PC-3 (cell line): Measurements from ENCODE around the gene RGS11. TPM values are rescaled to one million over a fixed set of nuclear protein-coding genes. Genes with fewer than 3 reads are reported as not detected.

Experiments
- ATAC-seq: fragments of 200-7000 bp; cut with Tn5 transposase; 2 replicates; pipeline ENCODE4 v1.9.1; 2020; ENCODE audit warnings: mild to moderate bottlenecking, moderate library complexity
- Bru-seq: library from RNA; stranded (reverse); fragments of 400-500 nt; gene quantifications from one replicate; lab custom pipeline; 2021; lab: Mats Ljungman, UMichigan
- BruChase-seq, 2 experiments: library from RNA; stranded (reverse); fragments of 400-500 nt; gene quantifications; one replicate each; lab custom pipeline; 2021; lab: Mats Ljungman, UMichigan
- BruUV-seq: library from RNA; stranded (reverse); fragments of 400-500 nt; replicated peaks from 2 replicates; lab custom pipeline; 2021; lab: Mats Ljungman, UMichigan
- CTCF ChIA-PET: fragments of 300-600 bp; sonication (Branson Sonifier 250); formaldehyde crosslinking; loops from one replicate; lab custom pipeline; 2022; ENCODE audit warnings: antibody characterized with exemption; lab: Charles Lee
- POLR2A ChIA-PET: fragments of 300-600 bp; sonication (Branson Sonifier 250); formaldehyde crosslinking; loops from one replicate; lab custom pipeline; 2022; ENCODE audit warnings: antibody characterized with exemption; ENCODE audit not compliant: unreplicated experiment; lab: Charles Lee
- DNase-seq: peaks from one replicate; pipeline ENCODE4 v3.0.0-alpha.2; 2015
- H2AFZ ChIP-seq: fragments of 300-600 bp; sonication (generic); 2 replicates; pipeline ENCODE4 v1.6.0; 2016; ENCODE audit warnings: antibody characterized with exemption, low read length
- H3F3A ChIP-seq: fragments of 300-600 bp; sonication (generic); one replicate; pipeline ENCODE4 v1.6.0; 2017; ENCODE audit warnings: antibody characterized with exemption, low read length, control low read depth, mild to moderate bottlenecking; ENCODE audit not compliant: unreplicated experiment
- H3K27ac ChIP-seq: fragments of 300-600 bp; sonication (generic); 2 replicates; pipeline ENCODE4 v1.5.1; 2016; ENCODE audit warnings: mild to moderate bottlenecking, low read length
- H3K27me3 ChIP-seq: fragments of 300-600 bp; sonication (generic); 2 replicates; pipeline ENCODE4 v1.6.1; 2016; ENCODE audit warnings: low read length, mixed read lengths
- H3K36me3 ChIP-seq: fragments of 300-600 bp; sonication (generic); 2 replicates; pipeline ENCODE4 v1.6.1; 2016; ENCODE audit warnings: low read depth, mixed run types, low read length, mixed read lengths
- H3K4me1 ChIP-seq: fragments of 300-600 bp; sonication (generic); 2 replicates; pipeline ENCODE4 v1.5.1; 2016; ENCODE audit warnings: low read length; ENCODE audit not compliant: insufficient read depth
- H3K4me2 ChIP-seq: fragments of 300-600 bp; sonication (generic); 2 replicates; pipeline ENCODE4 v1.6.0; 2016; ENCODE audit warnings: low read length
- H3K4me3 ChIP-seq: fragments of 300-600 bp; sonication (generic); 2 replicates; pipeline ENCODE4 v1.5.1; 2016; ENCODE audit warnings: mild to moderate bottlenecking, low read length, mixed read lengths
- H3K79me2 ChIP-seq: fragments of 300-600 bp; sonication (generic); 2 replicates; pipeline ENCODE4 v1.6.1; 2017; ENCODE audit warnings: low read length, mixed read lengths
- H3K9ac ChIP-seq: fragments of 300-600 bp; sonication (generic); 2 replicates; pipeline ENCODE4 v1.6.0; 2016; ENCODE audit warnings: mild to moderate bottlenecking, low read length
- H3K9me2 ChIP-seq: fragments of 300-600 bp; sonication (generic); replicated peaks from 2 replicates; pipeline ENCODE4 v1.6.1; 2016; ENCODE audit warnings: mixed run types, low read length, mixed read lengths
- H3K9me3 ChIP-seq: fragments of 300-600 bp; sonication (generic); 2 replicates; pipeline ENCODE4 v1.6.1; 2016; ENCODE audit warnings: low read length, mixed read lengths
- H4K20me1 ChIP-seq: fragments of 300-600 bp; sonication (generic); 2 replicates; pipeline ENCODE4 v1.6.1; 2016; ENCODE audit warnings: low read length, mixed read lengths
- EZH2 ChIP-seq: fragments of 300-600 bp; sonication (generic); IDR thresholded peaks from one replicate; pipeline ENCODE4 v1.6.1; 2017; ENCODE audit warnings: antibody characterized with exemption, mild to moderate bottlenecking, low read length; ENCODE audit not compliant: unreplicated experiment
- EZH2phosphoT487 ChIP-seq: fragments of 300-600 bp; sonication (generic); IDR thresholded peaks from 2 replicates; pipeline ENCODE4 v1.6.1; 2018; ENCODE audit warnings: mild to moderate bottlenecking, antibody characterized with exemption, low read length, borderline replicate concordance
- intact Hi-C: fragments of 100-400 bp; cut with micrococcal nuclease; formaldehyde crosslinking; loops from 2 replicates; pipeline ENCODE4 v1.9.0; 2023
- long read RNA-seq: library from polyadenylated mRNA; unstranded; transcript quantifications from one replicate; pipeline ENCODE4 v2.0.0, GENCODE V29; 2021; ENCODE audit not compliant: unreplicated experiment
- total RNA-seq: library from RNA; depleted of rRNA; stranded (reverse); fragments of >200 nt; gene quantifications from 2 replicates; pipeline ENCODE4 v1.2.3, GENCODE V29; 2014; rRNA removed
- TF ChIP-seq, protein P1 (sequence below): fragments of 300-600 bp; sonication (generic); conservative IDR thresholded peaks from 2 replicates; pipeline ENCODE4 v1.5.1; 2017; ENCODE audit warnings: antibody characterized with exemption, low read depth, mild to moderate bottlenecking, low read length

The RGS11 gene
- total RNA-seq = 1.2 and 1.5 TPM in 2 replicates
- Bru-seq, nascent RNA = percentile 24 among the genes with signal in this experiment
- BruChase-seq, experiment 1, labeled RNA remaining after a 6-hour chase = percentile 27 among the genes with signal in this experiment
- percentile 27 among the genes with signal in this experiment for BruChase-seq, experiment 2, labeled RNA remaining after a 2-hour chase
- long read RNA-seq, partial matches to known transcripts = 1 of 2 reads
- long read RNA-seq, other reads (novel, unspliced or antisense) = 1 of 2 reads

DNA sequence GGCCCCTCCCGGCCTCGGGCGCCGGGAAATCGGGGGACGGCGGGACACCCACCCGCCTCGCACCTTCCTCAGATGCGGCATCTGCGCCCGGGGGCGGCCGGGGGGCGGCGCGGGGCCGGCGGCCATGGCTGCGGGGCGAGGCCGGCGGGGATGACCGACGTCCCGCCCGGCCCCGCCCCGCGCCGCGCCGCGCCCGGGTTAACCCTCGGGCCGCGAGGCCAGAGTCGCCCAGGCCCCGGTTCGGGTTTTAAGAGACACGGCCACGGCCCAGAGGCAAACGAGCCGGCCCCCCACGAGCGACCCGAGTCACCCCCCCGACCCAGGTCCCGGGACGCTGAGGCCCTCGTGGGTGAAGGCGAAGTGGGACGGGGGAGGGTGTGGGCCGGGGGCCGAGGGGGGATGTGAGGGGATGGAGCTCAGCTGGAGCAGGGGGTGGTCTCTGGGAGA lies at the start of gene RGS11:
Gene RGS11 (minus strand): TSS at position 159 of the 447 bp plus-strand sequence. CDS start 33 bp downstream, at position 126.
- Histone ChIP-seq H3K4me2 (peak within 1 kb of the TSS; percentile 81), H3K27me3 (peaks cover 2% of the 10 kb centered on the region; the same call in 1 of the 2 replicates), H3K9ac (no peak within 1 kb of the TSS), H3K9me3 (no peaks in the 10 kb centered on the region), H3K36me3 (no peaks in the 10 kb centered on the region), H3K79me2 (no peaks in the 10 kb centered on the region), H3K4me1 (no peaks in the 10 kb centered on the region), H2AFZ (peak within 1 kb of the TSS; percentile 55; the same call in 1 of the 2 replicates), H3K9me2 (no peaks in the 10 kb centered on the region), H3K4me3 (peak within 1 kb of the TSS; percentile 52; the same call in 1 of the 2 replicates), H4K20me1 (no peaks in the 10 kb centered on the region), H3F3A (no peaks in the 10 kb centered on the region), H3K27ac (no peak within 1 kb of the TSS)
- DNase-seq (no peak), ATAC-seq (0 out of 2 replicates have a peak, but pooled peaks have one; percentile 14)
- TF ChIP-seq, protein P1, sequence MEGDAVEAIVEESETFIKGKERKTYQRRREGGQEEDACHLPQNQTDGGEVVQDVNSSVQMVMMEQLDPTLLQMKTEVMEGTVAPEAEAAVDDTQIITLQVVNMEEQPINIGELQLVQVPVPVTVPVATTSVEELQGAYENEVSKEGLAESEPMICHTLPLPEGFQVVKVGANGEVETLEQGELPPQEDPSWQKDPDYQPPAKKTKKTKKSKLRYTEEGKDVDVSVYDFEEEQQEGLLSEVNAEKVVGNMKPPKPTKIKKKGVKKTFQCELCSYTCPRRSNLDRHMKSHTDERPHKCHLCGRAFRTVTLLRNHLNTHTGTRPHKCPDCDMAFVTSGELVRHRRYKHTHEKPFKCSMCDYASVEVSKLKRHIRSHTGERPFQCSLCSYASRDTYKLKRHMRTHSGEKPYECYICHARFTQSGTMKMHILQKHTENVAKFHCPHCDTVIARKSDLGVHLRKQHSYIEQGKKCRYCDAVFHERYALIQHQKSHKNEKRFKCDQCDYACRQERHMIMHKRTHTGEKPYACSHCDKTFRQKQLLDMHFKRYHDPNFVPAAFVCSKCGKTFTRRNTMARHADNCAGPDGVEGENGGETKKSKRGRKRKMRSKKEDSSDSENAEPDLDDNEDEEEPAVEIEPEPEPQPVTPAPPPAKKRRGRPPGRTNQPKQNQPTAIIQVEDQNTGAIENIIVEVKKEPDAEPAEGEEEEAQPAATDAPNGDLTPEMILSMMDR = no peak
- TF ChIP-seq EZH2phosphoT487 (no peak), EZH2 (no peak)
- no TSS peak for BruUV-seq
- intact Hi-C loops = no loop called here
- ChIA-PET CTCF (no interaction called here), POLR2A (no interaction called here)

DNA sequence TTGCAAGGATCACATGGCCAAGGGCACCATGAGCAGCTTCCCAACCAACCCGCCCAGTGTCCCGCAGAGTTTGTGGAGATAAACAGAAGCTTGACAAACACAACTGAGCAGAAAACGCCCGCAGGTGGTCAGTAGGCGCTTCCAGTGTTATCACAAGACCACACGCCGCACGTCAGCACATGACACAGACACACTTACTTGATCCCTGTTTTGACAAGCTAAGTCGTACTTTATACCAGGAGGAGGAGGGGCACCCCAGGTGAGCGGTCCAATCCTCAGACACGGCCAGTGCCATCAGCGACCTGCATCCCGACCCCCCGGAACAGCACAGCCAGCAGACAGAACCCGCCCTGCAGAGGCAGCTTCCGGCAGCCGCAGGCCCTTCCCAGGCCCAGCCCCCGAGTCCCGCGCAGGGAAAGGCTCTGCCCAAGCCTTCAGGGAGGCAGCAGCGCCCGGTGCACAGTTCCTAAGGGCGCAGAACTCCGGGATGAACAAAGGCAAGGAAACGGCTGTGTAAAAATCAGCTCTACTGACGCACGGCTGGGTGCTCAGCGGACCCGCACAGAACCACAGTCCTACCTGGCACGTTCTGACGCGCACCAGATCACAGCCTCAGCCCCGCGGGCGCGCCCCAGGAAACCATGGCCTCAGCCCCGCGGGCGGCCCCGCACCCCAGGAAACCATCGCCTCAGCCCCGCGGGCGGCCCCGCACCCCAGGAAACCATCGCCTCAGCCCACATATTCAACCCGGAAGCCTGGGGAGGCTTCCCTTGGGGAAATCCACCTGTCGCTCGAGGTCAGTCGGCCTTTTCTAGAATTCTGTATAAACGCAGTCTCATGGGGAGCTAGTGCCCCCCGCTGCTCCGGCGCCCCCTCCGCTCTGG lies 48.9 kb upstream of the RGS11 start:
- H3K36me3 ChIP-seq = no peaks in the 10 kb centered on the region
- no peak overlapping the region for H3K4me3 ChIP-seq
- no TSS peak for BruUV-seq
- H3K27ac ChIP-seq = no peak overlapping the region
- TF ChIP-seq, protein P1 = no peak
- no peak for TF ChIP-seq EZH2
- TF ChIP-seq EZH2phosphoT487 = no peak
- H3K27me3 ChIP-seq = no peaks in the 10 kb centered on the region
- no peak overlapping the region for H3K4me2 ChIP-seq
- intact Hi-C loops = no loop called here
- no peaks in the 10 kb centered on the region for H3K9me2 ChIP-seq
- ChIA-PET POLR2A (no interaction called here), CTCF (no interaction called here)
- H3F3A ChIP-seq = no peaks in the 10 kb centered on the region
- H3K79me2 ChIP-seq = peaks cover 38% of the 10 kb centered on the region
- no peaks in the 10 kb centered on the region for H3K9me3 ChIP-seq
- no peak overlapping the region for H3K9ac ChIP-seq
- no peak for ATAC-seq
- H3K4me1 ChIP-seq = peaks cover 18% of the 10 kb centered on the region
- DNase-seq = no peak
- no peaks in the 10 kb centered on the region; the same call in 1 of the 2 replicates for H4K20me1 ChIP-seq
- no peak overlapping the region for H2AFZ ChIP-seq
